SK-N-SH (cell line): ENCODE results near the gene SNRPA1. TPM values are rescaled to one million over a fixed set of nuclear protein-coding genes. Genes with fewer than 3 reads are reported as not detected.

Source experiments
- CTCF ChIA-PET: fragments of 300-600, 350-600 bp; formaldehyde crosslinking; extraction: SDS; loops from one replicate; lab custom pipeline; 2021; lab: Yijun Ruan, JAX
- POLR2A ChIA-PET: fragments of 350-600 bp; sonication (Branson Sonifier 250); formaldehyde crosslinking; extraction: SDS; loops from one replicate; lab custom pipeline; 2020; ENCODE audit warnings: antibody characterized with exemption, inconsistent platforms; lab: Yijun Ruan, JAX
- DNase-seq: peaks from one replicate; pipeline ENCODE4 v3.0.0; 2012
- H2AFZ ChIP-seq: fragments of 200-600 bp; sonication (generic); 2 replicates; pipeline ENCODE4 v1.8.1; 2016; ENCODE audit warnings: antibody characterized with exemption, mild to moderate bottlenecking, low read depth
- H3F3A ChIP-seq: fragments of 200-600 bp; sonication (generic); replicated peaks from 2 replicates; pipeline ENCODE3; 2016; ENCODE audit warnings: antibody characterized with exemption, mild to moderate bottlenecking; ENCODE audit not compliant: insufficient read depth
- H3K27ac ChIP-seq, 2 experiments: fragments of 200-500 bp in 1 of 2; fragments of 200-600 bp in 1 of 2; sonication (Bioruptor generic) in 1 of 2; sonication (generic), shearing (Covaris generic) in 1 of 2; 2 replicates each; pipeline versions ENCODE4 v1.5.1 to v1.6.1; 2014 to 2016; ENCODE audit warnings: low read depth in 2 of 2, inconsistent platforms in 1 of 2, low read length in 1 of 2, mild to moderate bottlenecking in 1 of 2, mixed read lengths in 1 of 2
- H3K27me3 ChIP-seq: fragments of 200-600 bp; sonication (generic), shearing (Covaris generic); 2 replicates; pipeline ENCODE4 v1.6.1; 2016; ENCODE audit warnings: mixed run types; ENCODE audit not compliant: insufficient read depth
- H3K36me3 ChIP-seq, 2 experiments: fragments of 200-500 bp in 1 of 2; fragments of 200-600 bp in 1 of 2; sonication (Bioruptor generic) in 1 of 2; sonication (generic) in 1 of 2; replicated peaks in 1 of 2; 2 replicates each; pipeline versions ENCODE3 to v1.5.1; 2014 to 2016; ENCODE audit warnings: low read length in 1 of 2, mild to moderate bottlenecking in 1 of 2; ENCODE audit not compliant: insufficient read depth in 2 of 2, control insufficient read depth in 1 of 2
- H3K4me1 ChIP-seq, 2 experiments: fragments of 200-500 bp in 1 of 2; fragments of 200-600 bp in 1 of 2; sonication (Bioruptor generic) in 1 of 2; sonication (generic), shearing (Covaris generic) in 1 of 2; 2 replicates each; pipeline versions ENCODE4 v1.5.1 to v1.6.1; 2014 to 2016; ENCODE audit warnings: low read depth in 1 of 2, low read length in 1 of 2, mixed run types in 1 of 2; ENCODE audit not compliant: insufficient read depth in 2 of 2, control insufficient read depth in 1 of 2
- H3K4me2 ChIP-seq: fragments of 200-600 bp; sonication (generic), shearing (Covaris generic); 2 replicates; pipeline ENCODE4 v1.6.1; 2017; ENCODE audit warnings: mixed run types
- H3K4me3 ChIP-seq, 2 experiments: fragments of 200-500 bp in 1 of 2; fragments of 200-600 bp in 1 of 2; sonication (Bioruptor generic) in 1 of 2; sonication (generic), shearing (Covaris generic) in 1 of 2; 2 replicates each; pipeline versions ENCODE4 v1.5.1 to v1.8.1; 2014 to 2016; ENCODE audit warnings: low read depth in 2 of 2, inconsistent platforms in 1 of 2, low read length in 1 of 2, mild to moderate bottlenecking in 1 of 2, mixed read lengths in 1 of 2, moderate library complexity in 1 of 2
- H3K79me2 ChIP-seq: fragments of 200-600 bp; sonication (generic); 2 replicates; pipeline ENCODE4 v1.8.1; 2017; ENCODE audit warnings: mild to moderate bottlenecking; ENCODE audit not compliant: insufficient read depth
- H3K9ac ChIP-seq: fragments of 200-600 bp; sonication (generic); 2 replicates; pipeline ENCODE4 v1.6.1; 2017; ENCODE audit warnings: mixed run types
- H3K9me2 ChIP-seq: fragments of 200-600 bp; sonication (generic); 2 replicates; pipeline ENCODE4 v1.6.1; 2017; ENCODE audit warnings: mixed run types
- H3K9me3 ChIP-seq: fragments of 200-600 bp; sonication (generic); 2 replicates; pipeline ENCODE4 v1.6.1; 2017; ENCODE audit warnings: mixed run types, mild to moderate bottlenecking, moderate library complexity
- H4K20me1 ChIP-seq: fragments of 200-600 bp; sonication (generic); 2 replicates; pipeline ENCODE4 v1.6.1; 2017; ENCODE audit warnings: mild to moderate bottlenecking, mixed run types; ENCODE audit not compliant: insufficient read depth
- EP300 ChIP-seq, 2 experiments: IDR thresholded peaks; 2 replicates each; pipeline versions ENCODE4 v1.4.0 to v1.6.1; 2012; ENCODE audit warnings: borderline replicate concordance in 1 of 2, low read depth in 1 of 2, low read length in 1 of 2
- FOSL2 ChIP-seq: IDR thresholded peaks from 2 replicates; pipeline ENCODE4 v1.4.0; 2012; ENCODE audit warnings: low read depth, mild to moderate bottlenecking, moderate library complexity, borderline replicate concordance
- MEF2A ChIP-seq: IDR thresholded peaks from 2 replicates; pipeline ENCODE4 v1.4.0; 2012; ENCODE audit warnings: low read depth, borderline replicate concordance
- MXI1 ChIP-seq: IDR thresholded peaks from 2 replicates; pipeline ENCODE4 v1.6.1; 2012; ENCODE audit warnings: mild to moderate bottlenecking, low read depth, low read length, improper control_type of control experiment
- RFX5 ChIP-seq: IDR thresholded peaks from 2 replicates; pipeline ENCODE4 v1.6.1; 2012; ENCODE audit warnings: mild to moderate bottlenecking, improper control_type of control experiment, low read length
- RXRA ChIP-seq: IDR thresholded peaks from 2 replicates; pipeline ENCODE4 v1.4.0; 2012; ENCODE audit warnings: low read depth, mild to moderate bottlenecking, borderline replicate concordance
- TEAD4 ChIP-seq: IDR thresholded peaks from 2 replicates; pipeline ENCODE4 v1.4.0; 2012; ENCODE audit warnings: mild to moderate bottlenecking, borderline replicate concordance; ENCODE audit not compliant: insufficient read depth
- WGBS: methylation state at CpG from one replicate; pipeline ENCODE4 v1.1.6; 2017; ENCODE audit warnings: low lambda C conversion rate; 5-methylcytosine and 5-hydroxymethylcytosine counted together
- polyA plus RNA-seq, 3 experiments: library from polyadenylated mRNA; depleted of rRNA; stranded (reverse); fragments of >200 nt; gene quantifications; 2 replicates each; pipeline ENCODE4 v1.2.3, GENCODE V29; 2012
- TF ChIP-seq, protein P1 (sequence below): IDR thresholded peaks from 2 replicates; pipeline ENCODE4; 2012
- TF ChIP-seq, protein P2 (sequence below): IDR thresholded peaks from 2 replicates; pipeline ENCODE4 v1.4.0; 2012; ENCODE audit warnings: low read depth, borderline replicate concordance
- TF ChIP-seq, protein P3 (sequence below): IDR thresholded peaks from 2 replicates; pipeline ENCODE4 v1.4.0; 2012; ENCODE audit warnings: low read depth, borderline replicate concordance

The SNRPA1 gene
- polyA plus RNA-seq, 1 of the 3 experiments (the other 2 are of a cell fraction): 62.3 TPM

- Histone ChIP-seq H3K4me1 (peaks cover 3 to 26% of the 10 kb centered on the region in 2 experiments; a peak in 2 of 4 replicates), H3K27ac (peak overlapping the region; percentile 48 to 86; a peak in 3 of 4 replicates), H3K9me3 (no peaks in the 10 kb centered on the region), H2AFZ (peak overlapping the region; percentile 88; the same call in 1 of the 2 replicates), H4K20me1 (peaks cover 13% of the 10 kb centered on the region), H3F3A (peaks cover 16% of the 10 kb centered on the region), H3K9ac (peak overlapping the region; percentile 14; the same call in 1 of the 2 replicates), H3K79me2 (peaks cover 31% of the 10 kb centered on the region), H3K4me3 (peak overlapping the region; percentile 91 to 97; a peak in 3 of 4 replicates), H3K9me2 (no peaks in the 10 kb centered on the region), H3K27me3 (no peaks in the 10 kb centered on the region), H3K4me2 (peak overlapping the region; percentile 79; the same call in 1 of the 2 replicates), H3K36me3 (peaks cover 48 to 59% of the 10 kb centered on the region in 2 experiments)
- TF ChIP-seq, protein P1, sequence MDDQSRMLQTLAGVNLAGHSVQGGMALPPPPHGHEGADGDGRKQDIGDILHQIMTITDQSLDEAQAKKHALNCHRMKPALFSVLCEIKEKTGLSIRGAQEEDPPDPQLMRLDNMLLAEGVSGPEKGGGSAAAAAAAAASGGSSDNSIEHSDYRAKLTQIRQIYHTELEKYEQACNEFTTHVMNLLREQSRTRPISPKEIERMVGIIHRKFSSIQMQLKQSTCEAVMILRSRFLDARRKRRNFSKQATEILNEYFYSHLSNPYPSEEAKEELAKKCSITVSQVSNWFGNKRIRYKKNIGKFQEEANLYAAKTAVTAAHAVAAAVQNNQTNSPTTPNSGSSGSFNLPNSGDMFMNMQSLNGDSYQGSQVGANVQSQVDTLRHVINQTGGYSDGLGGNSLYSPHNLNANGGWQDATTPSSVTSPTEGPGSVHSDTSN: no peak
- TF ChIP-seq RXRA (no peak), MEF2A (no peak), MXI1 (no peak), FOSL2 (no peak), RFX5 (no peak), EP300 (IDR thresholded peaks at IDR 0.05; ENCODE audit: borderline replicate concordance in 1 of 2, low read depth in 1 of 2, low read length in 1 of 2) (no peak), TEAD4 (no peak)
- TF ChIP-seq, protein P2, sequence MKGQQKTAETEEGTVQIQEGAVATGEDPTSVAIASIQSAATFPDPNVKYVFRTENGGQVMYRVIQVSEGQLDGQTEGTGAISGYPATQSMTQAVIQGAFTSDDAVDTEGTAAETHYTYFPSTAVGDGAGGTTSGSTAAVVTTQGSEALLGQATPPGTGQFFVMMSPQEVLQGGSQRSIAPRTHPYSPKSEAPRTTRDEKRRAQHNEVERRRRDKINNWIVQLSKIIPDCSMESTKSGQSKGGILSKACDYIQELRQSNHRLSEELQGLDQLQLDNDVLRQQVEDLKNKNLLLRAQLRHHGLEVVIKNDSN: no peak
- TF ChIP-seq, protein P3, sequence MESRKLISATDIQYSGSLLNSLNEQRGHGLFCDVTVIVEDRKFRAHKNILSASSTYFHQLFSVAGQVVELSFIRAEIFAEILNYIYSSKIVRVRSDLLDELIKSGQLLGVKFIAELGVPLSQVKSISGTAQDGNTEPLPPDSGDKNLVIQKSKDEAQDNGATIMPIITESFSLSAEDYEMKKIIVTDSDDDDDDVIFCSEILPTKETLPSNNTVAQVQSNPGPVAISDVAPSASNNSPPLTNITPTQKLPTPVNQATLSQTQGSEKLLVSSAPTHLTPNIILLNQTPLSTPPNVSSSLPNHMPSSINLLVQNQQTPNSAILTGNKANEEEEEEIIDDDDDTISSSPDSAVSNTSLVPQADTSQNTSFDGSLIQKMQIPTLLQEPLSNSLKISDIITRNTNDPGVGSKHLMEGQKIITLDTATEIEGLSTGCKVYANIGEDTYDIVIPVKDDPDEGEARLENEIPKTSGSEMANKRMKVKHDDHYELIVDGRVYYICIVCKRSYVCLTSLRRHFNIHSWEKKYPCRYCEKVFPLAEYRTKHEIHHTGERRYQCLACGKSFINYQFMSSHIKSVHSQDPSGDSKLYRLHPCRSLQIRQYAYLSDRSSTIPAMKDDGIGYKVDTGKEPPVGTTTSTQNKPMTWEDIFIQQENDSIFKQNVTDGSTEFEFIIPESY: no peak
- ChIA-PET POLR2A (no interaction called here), CTCF (interaction anchor here (0.6 to 2.1 kb wide), 5 partner anchors 11 to 272 kb away, joined by 3 to 10 read pairs (median 5); no protein-coding TSS in a partner anchor)
- WGBS: 89% methylated on average over 12 of the region's 12 CpGs
- DNase-seq: no peak
Observed at GRCh38 chr15:101277943-101278564, 17.0 kb downstream of the SNRPA1 start.
